ENCODE measurements around the gene PAK3. TPM values are rescaled to one million over a fixed set of nuclear protein-coding genes. Genes with fewer than 3 reads are reported as not detected.
A peak's percentile ranks its signal among the peaks of the same experiment; 100 is the strongest.

PAK3 gene
- polyA plus RNA-seq, 3 donors: not detected

DNA sequence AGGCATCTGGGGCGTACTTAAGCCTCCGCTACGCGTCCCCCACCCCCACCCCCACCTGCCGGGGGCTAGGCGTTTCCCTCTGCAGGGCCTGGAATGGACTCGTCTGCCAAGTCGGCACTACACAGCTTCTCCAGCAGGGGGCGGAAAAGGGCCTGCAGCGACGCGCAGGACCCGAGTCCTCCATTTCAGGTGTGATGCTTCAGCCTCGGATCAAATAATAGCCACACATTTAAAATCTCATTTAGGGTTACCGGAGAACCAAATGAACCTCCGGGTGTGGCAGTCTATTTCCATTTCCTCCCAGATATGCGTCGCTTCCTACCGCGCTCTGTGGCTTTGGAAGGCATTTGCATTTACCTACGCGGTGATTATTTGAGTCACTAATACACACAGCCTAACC, 2.9 kb downstream of the PAK3 start:
- Histone ChIP-seq H3K9ac (ENCODE audit: insufficient read depth, low read length, poor library complexity, severe bottlenecking) (no peak overlapping the region), H3K4me3 (replicated peaks in 1 of 3; ENCODE audit: low read depth in 2 of 3, low read length in 3 of 3) (no peak overlapping the region), H3K79me2 (ENCODE audit: insufficient read depth, low read length) (no peaks in the 10 kb centered on the region), H2AFZ (ENCODE audit: insufficient read depth, low read depth, low read length, poor library complexity, severe bottlenecking) (peak overlapping the region; percentile 22), H3K27me3 (ENCODE audit: control insufficient read depth in 2 of 2, insufficient read depth in 2 of 2, low read length in 2 of 2) (peaks cover 27 to 35% of the 10 kb centered on the region in 2 donors), H3K4me1 (ENCODE audit: control insufficient read depth in 1 of 2, insufficient read depth in 2 of 2, low read length in 2 of 2) (peaks cover 6 to 13% of the 10 kb centered on the region in 2 donors), H3K27ac (ENCODE audit: low read depth in 1 of 2, low read length in 2 of 2) (no peak overlapping the region), H3K9me3 (replicated peaks in 1 of 2; ENCODE audit: control insufficient read depth in 1 of 2, insufficient read depth in 1 of 2, low read length in 2 of 2) (no peaks in the 10 kb centered on the region), H4K20me1 (ENCODE audit: insufficient read depth, low read length) (no peaks in the 10 kb centered on the region), H3K4me2 (replicated peaks; ENCODE audit: extremely low read depth, low read length, poor library complexity, severe bottlenecking) (no peak overlapping the region), H3K36me3 (replicated peaks in 1 of 2; ENCODE audit: control insufficient read depth in 1 of 2, insufficient read depth in 2 of 2, low read length in 2 of 2) (no peaks in the 10 kb centered on the region)
- peaks cover 11% of the 10 kb centered on the region for H3K4me1 Mint-ChIP-seq
- peak overlapping the region in 1 of 2 donors; percentile 46 for H3K4me3 Mint-ChIP-seq
- no peaks in the 10 kb centered on the region for H3K36me3 Mint-ChIP-seq
- intact Hi-C loops (cut with micrococcal nuclease): loop anchor here in 1 of 2 donors (10.0 kb wide), 1 partner anchor 104 kb away; no protein-coding TSS in a partner anchor
- H3K27ac Mint-ChIP-seq: no peak overlapping the region
- DNase-seq: peak; percentile 10 to 28 (median 17)
- 4% methylated on average over 4 of the region's 22 CpGs for WGBS (ENCODE audit: insufficient coverage)
- peaks cover 0 to 4% (median 0%) of the 10 kb centered on the region in 7 donors for H3K9me3 Mint-ChIP-seq
- peaks cover 34 to 53% (median 47%) of the 10 kb centered on the region in 3 donors for H3K27me3 Mint-ChIP-seq (ENCODE audit: low read depth in 3 of 3)
- TF ChIP-seq, protein P1, sequence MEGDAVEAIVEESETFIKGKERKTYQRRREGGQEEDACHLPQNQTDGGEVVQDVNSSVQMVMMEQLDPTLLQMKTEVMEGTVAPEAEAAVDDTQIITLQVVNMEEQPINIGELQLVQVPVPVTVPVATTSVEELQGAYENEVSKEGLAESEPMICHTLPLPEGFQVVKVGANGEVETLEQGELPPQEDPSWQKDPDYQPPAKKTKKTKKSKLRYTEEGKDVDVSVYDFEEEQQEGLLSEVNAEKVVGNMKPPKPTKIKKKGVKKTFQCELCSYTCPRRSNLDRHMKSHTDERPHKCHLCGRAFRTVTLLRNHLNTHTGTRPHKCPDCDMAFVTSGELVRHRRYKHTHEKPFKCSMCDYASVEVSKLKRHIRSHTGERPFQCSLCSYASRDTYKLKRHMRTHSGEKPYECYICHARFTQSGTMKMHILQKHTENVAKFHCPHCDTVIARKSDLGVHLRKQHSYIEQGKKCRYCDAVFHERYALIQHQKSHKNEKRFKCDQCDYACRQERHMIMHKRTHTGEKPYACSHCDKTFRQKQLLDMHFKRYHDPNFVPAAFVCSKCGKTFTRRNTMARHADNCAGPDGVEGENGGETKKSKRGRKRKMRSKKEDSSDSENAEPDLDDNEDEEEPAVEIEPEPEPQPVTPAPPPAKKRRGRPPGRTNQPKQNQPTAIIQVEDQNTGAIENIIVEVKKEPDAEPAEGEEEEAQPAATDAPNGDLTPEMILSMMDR (IDR thresholded peaks at IDR 0.05): peak; percentile 74

DNA sequence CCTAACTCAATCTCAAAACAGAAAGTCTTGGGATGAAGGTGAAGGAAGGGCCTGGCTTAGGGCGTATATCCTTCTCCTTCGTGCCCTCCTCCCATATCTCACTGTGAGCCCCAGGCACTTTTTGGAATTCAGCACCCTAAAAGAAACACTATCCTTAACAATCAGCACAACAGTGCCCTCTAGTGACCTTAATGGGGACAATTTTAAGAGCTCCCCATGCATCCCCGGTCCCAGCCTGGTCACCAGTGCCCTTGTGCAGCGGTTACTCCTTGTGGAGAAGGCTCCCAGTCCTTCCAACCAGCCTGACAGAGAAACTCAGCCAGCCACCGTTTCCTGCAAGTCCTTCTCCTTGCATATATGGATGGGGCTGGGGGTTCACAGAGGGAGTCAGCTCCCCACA, 4.2 kb downstream of the PAK3 start:
- peaks cover 6 to 13% of the 10 kb centered on the region in 2 donors for H3K4me1 ChIP-seq (ENCODE audit: control insufficient read depth in 1 of 2, insufficient read depth in 2 of 2, low read length in 2 of 2)
- TF ChIP-seq, protein P1 (IDR thresholded peaks at IDR 0.05): peak; percentile 48
- peaks cover 11% of the 10 kb centered on the region for H3K4me1 Mint-ChIP-seq
- no peak overlapping the region for H3K4me3 ChIP-seq (replicated peaks in 1 of 3; ENCODE audit: low read depth in 2 of 3, low read length in 3 of 3)
- H4K20me1 ChIP-seq (ENCODE audit: insufficient read depth, low read length): no peaks in the 10 kb centered on the region
- no peak overlapping the region for H3K4me2 ChIP-seq (replicated peaks; ENCODE audit: extremely low read depth, low read length, poor library complexity, severe bottlenecking)
- H3K27ac ChIP-seq (ENCODE audit: low read depth in 1 of 2, low read length in 2 of 2): no peak overlapping the region
- H3K9me3 ChIP-seq (replicated peaks in 1 of 2; ENCODE audit: control insufficient read depth in 1 of 2, insufficient read depth in 1 of 2, low read length in 2 of 2): no peaks in the 10 kb centered on the region
- peaks cover 25 to 41% (median 39%) of the 10 kb centered on the region in 3 donors for H3K27me3 Mint-ChIP-seq (ENCODE audit: low read depth in 3 of 3)
- intact Hi-C loops (cut with micrococcal nuclease): no loop called here
- no peak overlapping the region for H3K9ac ChIP-seq (ENCODE audit: insufficient read depth, low read length, poor library complexity, severe bottlenecking)
- no peaks in the 10 kb centered on the region for H3K79me2 ChIP-seq (ENCODE audit: insufficient read depth, low read length)
- H3K4me3 Mint-ChIP-seq: no peak overlapping the region
- no peaks in the 10 kb centered on the region for H3K36me3 ChIP-seq (replicated peaks in 1 of 2; ENCODE audit: control insufficient read depth in 1 of 2, insufficient read depth in 2 of 2, low read length in 2 of 2)
- no peak overlapping the region for H2AFZ ChIP-seq (ENCODE audit: insufficient read depth, low read depth, low read length, poor library complexity, severe bottlenecking)
- peaks cover 21 to 29% of the 10 kb centered on the region in 2 donors for H3K27me3 ChIP-seq (ENCODE audit: control insufficient read depth in 2 of 2, insufficient read depth in 2 of 2, low read length in 2 of 2)
- peaks cover 0 to 4% (median 0%) of the 10 kb centered on the region in 7 donors for H3K9me3 Mint-ChIP-seq
- no peak overlapping the region for H3K27ac Mint-ChIP-seq
- 0% methylated on average over 1 of the region's 5 CpGs for WGBS (ENCODE audit: insufficient coverage)
- DNase-seq: peak; percentile 1 to 23 (median 5)
- no peaks in the 10 kb centered on the region for H3K36me3 Mint-ChIP-seq
